GM18520 (cell line): Measurements from ENCODE around the gene CDC42EP1.
A peak's percentile ranks its signal among the peaks of the same experiment; 100 is the strongest.
"Not testable (repeated sequence)": the region's sequence is repeated elsewhere in the genome, so short reads cannot be mapped to it uniquely, and the experiment has no call there.

Source experiments
- ATAC-seq: cut with Tn5 transposase; IDR thresholded peaks from one replicate; pipeline ENCODE4 v1.9.1; 2021; ENCODE audit not compliant: unreplicated experiment

The CDC42EP1 gene

GRCh38 chr22:37575490-37576003 is 15.3 kb downstream of the CDC42EP1 start:
- no peak for ATAC-seq

DNA sequence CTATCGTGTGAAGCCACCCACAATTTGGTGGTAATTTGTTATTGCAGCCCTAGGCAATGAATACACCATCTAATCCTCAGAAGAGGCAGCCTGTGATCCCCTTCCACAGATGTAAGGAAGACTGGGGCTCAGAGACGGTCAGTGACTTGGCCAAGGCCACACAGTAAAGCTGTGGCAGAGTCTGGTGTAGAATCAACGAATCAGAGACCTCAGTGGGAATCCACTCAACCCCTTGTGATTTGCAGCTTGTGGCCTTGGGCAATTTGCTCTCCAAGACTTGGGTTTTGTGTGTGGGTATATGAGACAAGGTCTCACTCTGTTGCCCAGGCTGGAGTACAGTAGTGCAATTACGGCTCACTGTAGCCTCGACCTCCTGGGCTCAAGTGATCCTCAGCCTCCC is 17.7 kb downstream of the CDC42EP1 start:
- ATAC-seq, result no peak

GRCh38 chr22:37581504-37581903 is 21.2 kb downstream of the CDC42EP1 start:
- ATAC-seq, result no peak

GRCh38 chr22:37582526-37582925 is 22.2 kb downstream of the CDC42EP1 start:
- ATAC-seq, result no peak

- no peak for ATAC-seq
These were observed 28.4 kb downstream of the CDC42EP1 start for GRCh38 chr22:37588546-37589215.

- no peak for ATAC-seq
These were observed 29.4 kb downstream of the CDC42EP1 start for GRCh38 chr22:37589636-37590035.

- not testable (repeated sequence) for ATAC-seq
These were observed 30.8 kb downstream of the CDC42EP1 start for GRCh38 chr22:37591081-37591480.

DNA sequence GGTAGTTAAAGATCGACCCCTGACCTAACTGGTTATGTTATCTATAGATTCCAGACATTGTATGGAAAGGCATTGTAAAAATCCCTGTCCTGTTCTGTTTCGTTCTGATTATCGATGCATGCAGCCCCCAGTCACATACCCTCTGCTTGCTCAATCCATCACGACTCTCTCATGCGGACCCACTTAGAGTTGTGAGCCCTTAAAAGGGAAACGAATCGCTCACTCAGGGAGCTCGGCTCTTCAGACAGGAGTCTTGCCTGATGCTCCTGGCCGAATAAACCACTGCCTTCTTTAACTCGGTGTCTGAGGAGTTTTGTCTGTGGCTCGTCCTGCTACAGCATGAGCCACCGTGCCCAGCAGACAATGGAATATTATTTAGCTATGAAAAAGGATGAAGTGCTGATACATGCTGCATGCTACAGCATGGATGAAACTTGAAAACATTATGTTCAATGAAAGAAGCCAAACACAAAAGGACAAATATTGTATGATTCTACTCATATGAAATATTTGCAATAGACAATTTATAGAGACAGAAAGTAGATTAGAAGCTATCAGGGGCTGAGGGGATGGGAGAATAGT is 31.6 kb downstream of the CDC42EP1 start:
- ATAC-seq, result no peak

DNA sequence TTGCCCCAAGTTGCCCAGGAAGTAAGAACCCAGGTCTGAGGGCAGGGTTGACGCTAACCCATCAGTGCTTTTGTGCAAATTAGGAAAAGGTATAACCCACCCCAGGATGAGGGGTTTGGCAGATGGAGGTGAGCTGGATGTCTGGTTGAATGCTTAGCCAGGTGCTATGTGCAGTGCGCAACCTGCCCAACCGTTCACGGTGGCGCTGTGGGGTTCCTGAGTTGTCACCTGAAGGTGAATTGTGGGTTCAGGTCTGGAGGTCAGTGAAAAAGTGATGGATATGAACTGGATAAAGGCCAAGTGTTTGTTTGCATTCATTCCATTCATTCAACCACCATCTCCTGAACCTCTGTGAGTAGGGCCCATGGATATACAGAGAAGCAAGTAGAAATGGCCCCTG is 34.0 kb downstream of the CDC42EP1 start:
- ATAC-seq, result no peak

GRCh38 chr22:37599153-37599552 is 38.9 kb downstream of the CDC42EP1 start:
- no peak for ATAC-seq

GRCh38 chr22:37601203-37601539 is 40.9 kb downstream of the CDC42EP1 start:
- ATAC-seq, result no peak

- ATAC-seq, result no peak
These were observed 41.5 kb downstream of the CDC42EP1 start for GRCh38 chr22:37601540-37602442.

- not testable (repeated sequence) for ATAC-seq
These were observed 42.4 kb downstream of the CDC42EP1 start for GRCh38 chr22:37602546-37603277.

- ATAC-seq, result no peak
These were observed 43.8 kb downstream of the CDC42EP1 start for GRCh38 chr22:37604074-37604473.

- ATAC-seq, result no peak
These were observed 44.6 kb downstream of the CDC42EP1 start for GRCh38 chr22:37604875-37605274.

- no peak for ATAC-seq
These were observed 47.0 kb downstream of the CDC42EP1 start for GRCh38 chr22:37607010-37607934.

DNA sequence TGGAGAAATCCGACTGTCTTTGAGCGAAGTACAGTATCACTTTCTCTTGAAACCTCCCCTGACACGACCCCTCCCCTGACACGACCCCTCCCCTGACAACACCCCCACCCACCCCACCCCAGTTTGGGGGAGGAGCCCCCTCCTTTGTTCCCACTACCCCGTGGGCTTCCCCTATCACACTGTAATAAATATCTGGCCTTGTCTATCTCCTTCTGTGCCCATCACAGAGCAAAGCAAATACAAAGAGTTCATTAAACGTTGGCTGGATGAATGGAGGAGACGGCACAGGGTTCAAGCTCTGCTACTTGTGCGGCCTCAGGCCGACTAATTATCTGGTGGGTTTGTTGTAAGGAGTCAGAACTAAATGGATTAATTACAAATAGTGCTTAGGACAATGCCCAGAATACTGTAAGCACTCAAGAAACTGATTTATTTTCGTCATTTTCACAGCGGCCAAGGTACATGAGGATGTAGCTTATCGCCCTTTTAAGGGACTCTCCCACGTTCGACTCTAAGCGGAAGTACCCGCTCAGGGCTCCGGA is 47.7 kb downstream of the CDC42EP1 start:
- ATAC-seq, result peak; percentile 1

GRCh38 chr22:37608477-37609239 is 48.4 kb downstream of the CDC42EP1 start, which contains the start of gene GGA1:
GGA1 (plus strand) TSS chr22:37608834; CDS start chr22:37608861, 27 bp downstream.
- ATAC-seq, result peak; percentile 69
